Activated effector memory CD4-positive, alpha-beta T cell treated with anti-CD3 and anti-CD28 coated beads, Interleukin-2, amount 50 U/mL, for 16 hours (primary cell): Measurements from ENCODE around the gene DRC7.
"Not testable (repeated sequence)": the region's sequence is repeated elsewhere in the genome, so short reads cannot be mapped to it uniquely, and the experiment has no call there.

Experiments
- DNase-seq: peaks from one replicate; pipeline ENCODE4 v3.0.0-alpha.2; 2020

Gene DRC7

GRCh38 chr16:57766714-57767348 lies 72.2 kb downstream of the DRC7 start:
- DNase-seq, result no peak

- no peak for DNase-seq
These were observed 75.0 kb downstream of the DRC7 start for GRCh38 chr16:57769541-57770145.

- no peak for DNase-seq
These were observed 75.8 kb downstream of the DRC7 start for GRCh38 chr16:57770361-57770760.

- DNase-seq, result no peak
These were observed 76.7 kb downstream of the DRC7 start for GRCh38 chr16:57771141-57771785.

- no peak for DNase-seq
These were observed 78.4 kb downstream of the DRC7 start for GRCh38 chr16:57773019-57773418.

- no peak for DNase-seq
These were observed 79.2 kb downstream of the DRC7 start for GRCh38 chr16:57773655-57774295.

GRCh38 chr16:57774705-57775285 lies 80.2 kb downstream of the DRC7 start:
- no peak for DNase-seq

GRCh38 chr16:57775661-57776469 lies 81.3 kb downstream of the DRC7 start:
- DNase-seq, result no peak

- DNase-seq, result no peak
These were observed 84.1 kb downstream of the DRC7 start for GRCh38 chr16:57778658-57779057.

- DNase-seq, result not testable (repeated sequence)
These were observed 85.2 kb downstream of the DRC7 start for GRCh38 chr16:57779836-57780235.

GRCh38 chr16:57781349-57781740 lies 86.7 kb downstream of the DRC7 start:
- DNase-seq, result no peak
